CD14-positive monocyte (primary cell): ENCODE measurements around the gene RUFY1. TPM values are rescaled to one million over a fixed set of nuclear protein-coding genes. Genes with fewer than 3 reads are reported as not detected.
A peak's percentile ranks its signal among the peaks of the same experiment; 100 is the strongest.

Experiments used
- DNase-seq, 3 donors: peaks; one replicate each; pipeline ENCODE4 v3.0.0-alpha.2; 2011 to 2022
- H2AFZ ChIP-seq: 2 replicates; pipeline ENCODE4 v1.6.0; 2012; ENCODE audit warnings: mild to moderate bottlenecking, low read depth, low read length, inconsistent platforms; ENCODE audit not compliant: insufficient read depth, poor library complexity, severe bottlenecking
- H3K27ac ChIP-seq, 2 donors: 1 replicate in 1 of 2; 2 replicates in 1 of 2; pipeline ENCODE4 v1.5.1; 2012 to 2013; ENCODE audit warnings: low read length in 2 of 2, control low read depth in 1 of 2, inconsistent platforms in 1 of 2, low read depth in 1 of 2, mild to moderate bottlenecking in 1 of 2
- H3K27me3 ChIP-seq, 2 donors: one replicate each; pipeline versions ENCODE4 v1.6.0 to v1.6.1; 2011 to 2013; ENCODE audit warnings: low read length in 2 of 2; ENCODE audit not compliant: control insufficient read depth in 2 of 2, insufficient read depth in 2 of 2
- H3K36me3 ChIP-seq, 2 donors: replicated peaks in 1 of 2; 1 replicate in 1 of 2; 2 replicates in 1 of 2; pipeline versions ENCODE4 v1.5.1 to v1.6.1; 2012 to 2013; ENCODE audit warnings: low read length in 2 of 2, control low read depth in 1 of 2, inconsistent platforms in 1 of 2, mild to moderate bottlenecking in 1 of 2; ENCODE audit not compliant: insufficient read depth in 2 of 2, control insufficient read depth in 1 of 2
- H3K4me1 ChIP-seq, 2 donors: 1 replicate in 1 of 2; 2 replicates in 1 of 2; pipeline versions ENCODE4 v1.5.1 to v1.6.1; 2012 to 2013; ENCODE audit warnings: low read length in 2 of 2, control low read depth in 1 of 2, inconsistent platforms in 1 of 2, mild to moderate bottlenecking in 1 of 2, moderate library complexity in 1 of 2; ENCODE audit not compliant: insufficient read depth in 2 of 2, control insufficient read depth in 1 of 2
- H3K4me2 ChIP-seq: replicated peaks from 2 replicates; pipeline ENCODE3; 2012; ENCODE audit warnings: low read length, moderate library complexity, mild to moderate bottlenecking; ENCODE audit not compliant: poor library complexity, severe bottlenecking; ENCODE audit errors: extremely low read depth
- H3K4me3 ChIP-seq, 3 experiments: fragments of 200-600 bp in 1 of 3; sonication (generic) in 1 of 3; replicated peaks in 1 of 3; 1 replicate in 2 of 3; 2 replicates in 1 of 3; pipeline ENCODE4 v1.5.1; 2011 to 2013; ENCODE audit warnings: low read length in 3 of 3, mild to moderate bottlenecking in 3 of 3, control low read depth in 2 of 3, low read depth in 2 of 3, inconsistent platforms in 1 of 3, moderate library complexity in 1 of 3
- H3K79me2 ChIP-seq: 2 replicates; pipeline ENCODE4 v1.6.0; 2012; ENCODE audit warnings: mild to moderate bottlenecking, control low read depth, inconsistent platforms, low read length, moderate library complexity; ENCODE audit not compliant: insufficient read depth
- H3K9ac ChIP-seq: 2 replicates; pipeline ENCODE4 v1.6.0; 2017; ENCODE audit warnings: low read length, mild to moderate bottlenecking; ENCODE audit not compliant: insufficient read depth, poor library complexity, severe bottlenecking
- H3K9me3 ChIP-seq, 2 donors: replicated peaks in 1 of 2; 1 replicate in 1 of 2; 2 replicates in 1 of 2; pipeline versions ENCODE4 v1.5.1 to v1.6.1; 2012 to 2013; ENCODE audit warnings: low read length in 2 of 2, control low read depth in 1 of 2; ENCODE audit not compliant: control insufficient read depth in 1 of 2, insufficient read depth in 1 of 2
- H4K20me1 ChIP-seq: 2 replicates; pipeline ENCODE4 v1.6.0; 2012; ENCODE audit warnings: mild to moderate bottlenecking, low read length, control low read depth, moderate library complexity; ENCODE audit not compliant: insufficient read depth
- H3K27ac Mint-ChIP-seq, 7 donors: one replicate each; pipeline ENCODE4 v1.8.0; 2020; ENCODE audit warnings: mild to moderate bottlenecking in 7 of 7, mixed read lengths in 7 of 7, moderate library complexity in 6 of 7, inconsistent platforms in 2 of 7
- H3K27me3 Mint-ChIP-seq, 3 donors: one replicate each; pipeline ENCODE4 v1.8.0; 2021 to 2022; ENCODE audit warnings: low read depth in 3 of 3, mild to moderate bottlenecking in 3 of 3, mixed read lengths in 3 of 3, moderate library complexity in 3 of 3, inconsistent platforms in 1 of 3
- H3K36me3 Mint-ChIP-seq, 2 donors: one replicate each; pipeline ENCODE4 v1.8.0; 2020; ENCODE audit warnings: mixed read lengths in 2 of 2, inconsistent platforms in 1 of 2, mild to moderate bottlenecking in 1 of 2
- H3K4me1 Mint-ChIP-seq: one replicate; pipeline ENCODE4 v1.8.0; 2020; ENCODE audit warnings: mild to moderate bottlenecking, mixed read lengths
- H3K4me3 Mint-ChIP-seq, 2 donors: one replicate each; pipeline ENCODE4 v1.8.0; 2020; ENCODE audit warnings: mild to moderate bottlenecking in 2 of 2, mixed read lengths in 2 of 2, moderate library complexity in 1 of 2
- H3K9me3 Mint-ChIP-seq, 7 donors: one replicate each; pipeline ENCODE4 v1.8.0; 2020 to 2022; ENCODE audit warnings: mixed read lengths in 7 of 7, mild to moderate bottlenecking in 6 of 7, moderate library complexity in 6 of 7, inconsistent platforms in 2 of 7
- WGBS: methylation state at CpG from one replicate; pipeline ENCODE4 v1.1.5; 2013; ENCODE audit warnings: missing lambda C conversion rate; ENCODE audit not compliant: insufficient coverage; 5-methylcytosine and 5-hydroxymethylcytosine counted together
- intact Hi-C, 2 donors: fragments of 100-400 bp; cut with micrococcal nuclease; formaldehyde crosslinking; loops; one replicate each; pipeline versions ENCODE4 v1.15.0 to v1.15.1; 2023
- polyA plus RNA-seq, 3 donors: library from polyadenylated mRNA; depleted of rRNA in 1 of 3; unstranded in 2 of 3; stranded (reverse) in 1 of 3; fragments of 300-500 nt in 2 of 3; fragments of >200 nt in 1 of 3; fragmentation: Illumina TruSeq in 2 of 3; gene quantifications; 1 replicate in 2 of 3; 2 replicates in 1 of 3; pipeline ENCODE4 v1.2.3, GENCODE V29; 2012 to 2021
- TF ChIP-seq, protein P1 (sequence below): fragments of 200-600 bp; IDR thresholded peaks from one replicate; pipeline ENCODE4 v1.8.0; 2022; ENCODE audit warnings: antibody characterized with exemption, mild to moderate bottlenecking

RUFY1 gene
- polyA plus RNA-seq, 3 donors = 26.9 to 29.3 (median 28.8) TPM

DNA sequence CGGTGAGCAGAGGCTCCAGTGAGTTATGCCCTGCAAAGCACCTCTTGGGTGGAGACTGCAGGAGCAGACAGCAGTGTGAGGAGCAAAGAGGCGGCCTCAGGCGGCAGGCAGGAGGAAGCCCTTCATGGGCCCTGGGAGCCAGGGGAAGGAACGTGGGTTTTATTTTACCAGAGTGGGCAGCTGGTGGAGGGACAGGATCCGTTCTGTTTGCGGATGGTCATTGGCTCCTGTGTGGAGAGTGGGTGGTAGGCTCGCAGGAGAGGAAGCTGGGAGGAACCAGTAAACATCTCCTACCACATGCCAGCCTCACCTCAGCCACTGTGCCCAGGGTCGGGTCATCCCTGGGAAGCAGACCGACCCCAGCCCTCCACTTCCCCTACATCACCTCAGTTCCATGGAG, 48.7 kb downstream of the RUFY1 start:
- Histone ChIP-seq H3K27ac (peak overlapping the region in 1 of 2 donors; percentile 68), H3K79me2 (no peaks in the 10 kb centered on the region), H3K9ac (no peak overlapping the region), H3K4me2 (no peak overlapping the region), H3K4me1 (peaks cover 14 to 17% of the 10 kb centered on the region in 2 donors), H3K4me3 (no peak overlapping the region), H3K36me3 (peaks cover 55 to 85% of the 10 kb centered on the region in 2 donors), H2AFZ (no peak overlapping the region), H3K9me3 (no peaks in the 10 kb centered on the region), H3K27me3 (no peaks in the 10 kb centered on the region), H4K20me1 (peaks cover 15% of the 10 kb centered on the region)
- intact Hi-C loops = no loop called here
- Mint-ChIP-seq H3K9me3 (peaks cover 0 to 2% (median 0%) of the 10 kb centered on the region in 7 donors), H3K36me3 (peaks cover 57 to 91% of the 10 kb centered on the region in 2 donors), H3K27me3 (no peaks in the 10 kb centered on the region), H3K27ac (peak overlapping the region in 4 of 7 donors; percentile 25 to 74 (median 52)), H3K4me3 (no peak overlapping the region), H3K4me1 (peaks cover 11% of the 10 kb centered on the region)
- no peak for DNase-seq
- WGBS = 93% methylated on average over 5 of the region's 9 CpGs
- TF ChIP-seq, protein P1, sequence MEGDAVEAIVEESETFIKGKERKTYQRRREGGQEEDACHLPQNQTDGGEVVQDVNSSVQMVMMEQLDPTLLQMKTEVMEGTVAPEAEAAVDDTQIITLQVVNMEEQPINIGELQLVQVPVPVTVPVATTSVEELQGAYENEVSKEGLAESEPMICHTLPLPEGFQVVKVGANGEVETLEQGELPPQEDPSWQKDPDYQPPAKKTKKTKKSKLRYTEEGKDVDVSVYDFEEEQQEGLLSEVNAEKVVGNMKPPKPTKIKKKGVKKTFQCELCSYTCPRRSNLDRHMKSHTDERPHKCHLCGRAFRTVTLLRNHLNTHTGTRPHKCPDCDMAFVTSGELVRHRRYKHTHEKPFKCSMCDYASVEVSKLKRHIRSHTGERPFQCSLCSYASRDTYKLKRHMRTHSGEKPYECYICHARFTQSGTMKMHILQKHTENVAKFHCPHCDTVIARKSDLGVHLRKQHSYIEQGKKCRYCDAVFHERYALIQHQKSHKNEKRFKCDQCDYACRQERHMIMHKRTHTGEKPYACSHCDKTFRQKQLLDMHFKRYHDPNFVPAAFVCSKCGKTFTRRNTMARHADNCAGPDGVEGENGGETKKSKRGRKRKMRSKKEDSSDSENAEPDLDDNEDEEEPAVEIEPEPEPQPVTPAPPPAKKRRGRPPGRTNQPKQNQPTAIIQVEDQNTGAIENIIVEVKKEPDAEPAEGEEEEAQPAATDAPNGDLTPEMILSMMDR = no peak

GRCh38 chr5:179599566-179599965, 49.2 kb downstream of the RUFY1 start:
- no peak overlapping the region for H2AFZ ChIP-seq
- Mint-ChIP-seq H3K9me3 (peaks cover 0 to 1% (median 0%) of the 10 kb centered on the region in 7 donors), H3K27ac (peak overlapping the region in 4 of 7 donors; percentile 59 to 84 (median 75)), H3K27me3 (no peaks in the 10 kb centered on the region), H3K4me3 (no peak overlapping the region), H3K4me1 (peaks cover 11% of the 10 kb centered on the region), H3K36me3 (peaks cover 59 to 92% of the 10 kb centered on the region in 2 donors)
- DNase-seq = no peak
- H3K4me1 ChIP-seq = peaks cover 14 to 17% of the 10 kb centered on the region in 2 donors
- 88% methylated on average over 16 of the region's 16 CpGs for WGBS
- peaks cover 56 to 85% of the 10 kb centered on the region in 2 donors for H3K36me3 ChIP-seq
- no peak overlapping the region for H3K4me2 ChIP-seq
- no peak overlapping the region for H3K9ac ChIP-seq
- H4K20me1 ChIP-seq = peaks cover 15% of the 10 kb centered on the region
- H3K79me2 ChIP-seq = no peaks in the 10 kb centered on the region
- H3K27me3 ChIP-seq = no peaks in the 10 kb centered on the region
- H3K4me3 ChIP-seq = no peak overlapping the region
- intact Hi-C loops = no loop called here
- peak overlapping the region; percentile 59 to 68 for H3K27ac ChIP-seq
- no peaks in the 10 kb centered on the region for H3K9me3 ChIP-seq
- TF ChIP-seq, protein P1 = no peak
